HL-60 (cell line): ENCODE data around the gene SMIM12.

Experiments used
- DNase-seq, 2 experiments: peaks; one replicate each; pipeline ENCODE4 v3.0.0-alpha.2; 2010 to 2020; ENCODE audit warnings: low read depth in 1 of 2, low spot score in 1 of 2
- H3K27ac ChIP-seq: fragments of 250-450 bp; sonication (Bioruptor Pico); replicated peaks from 2 replicates; pipeline ENCODE4 v1.5.1; 2020; ENCODE audit warnings: mild to moderate bottlenecking, moderate library complexity
- H3K27me3 ChIP-seq: fragments of 250-450 bp; sonication (Bioruptor Pico); 2 replicates; pipeline ENCODE4 v1.5.1; 2021; ENCODE audit warnings: mild to moderate bottlenecking, moderate library complexity; ENCODE audit not compliant: insufficient read depth, poor library complexity, severe bottlenecking
- H3K4me3 ChIP-seq: replicated peaks from 2 replicates; pipeline ENCODE4 v1.5.1; 2011; ENCODE audit warnings: mild to moderate bottlenecking, control low read depth, low read length; ENCODE audit not compliant: insufficient read depth
- CTCF ChIP-seq: IDR thresholded peaks from one replicate; pipeline ENCODE4 v1.5.1; 2011; ENCODE audit warnings: low read length, control low read depth, inconsistent platforms; ENCODE audit not compliant: insufficient read depth
- GABPA ChIP-seq: IDR thresholded peaks from 2 replicates; pipeline ENCODE4 v1.6.1; 2012; ENCODE audit warnings: low read depth
- POLR2AphosphoS5 ChIP-seq: IDR thresholded peaks from 2 replicates; pipeline ENCODE4 v1.6.1; 2012; ENCODE audit warnings: low read depth
- REST ChIP-seq: IDR thresholded peaks from 2 replicates; pipeline ENCODE4 v1.6.1; 2012; ENCODE audit warnings: low read depth; ENCODE audit not compliant: insufficient replicate concordance
- SPI1 ChIP-seq: IDR thresholded peaks from 2 replicates; pipeline ENCODE4 v1.6.1; 2012; ENCODE audit warnings: low read depth, mild to moderate bottlenecking, borderline replicate concordance

SMIM12 gene

GRCh38 chr1:34899906-34900305 is 40.4 kb upstream of the SMIM12 start:
- H3K27me3 ChIP-seq, result peaks cover 4% of the 10 kb centered on the region
- no peak for TF ChIP-seq GABPA
- TF ChIP-seq CTCF, result no peak
- TF ChIP-seq SPI1, result no peak
- no peak for TF ChIP-seq POLR2AphosphoS5
- TF ChIP-seq REST, result no peak

GRCh38 chr1:34899471-34899870 is 39.9 kb upstream of the SMIM12 start:
- Histone ChIP-seq H3K27me3 (peaks cover 4% of the 10 kb centered on the region), H3K27ac (no peak overlapping the region)
- no peak for TF ChIP-seq POLR2AphosphoS5
- TF ChIP-seq SPI1, result no peak

More at GRCh38 chr1:34899906-34900305, 40.4 kb upstream of the SMIM12 start:
- no peak for DNase-seq
- no peak overlapping the region for H3K4me3 ChIP-seq
- H3K27ac ChIP-seq, result no peak overlapping the region

GRCh38 chr1:34898330-34898761 is 38.8 kb upstream of the SMIM12 start:
- TF ChIP-seq SPI1, result no peak
- TF ChIP-seq REST, result no peak
- TF ChIP-seq CTCF, result no peak
- TF ChIP-seq POLR2AphosphoS5, result no peak
- TF ChIP-seq GABPA, result no peak
- Histone ChIP-seq H3K27ac (no peak overlapping the region), H3K4me3 (no peak overlapping the region), H3K27me3 (peaks cover 4% of the 10 kb centered on the region)
- DNase-seq, result no peak

More at GRCh38 chr1:34899471-34899870, 39.9 kb upstream of the SMIM12 start:
- DNase-seq, result no peak
- no peak overlapping the region for H3K4me3 ChIP-seq

GRCh38 chr1:34896612-34897011 is 37.1 kb upstream of the SMIM12 start:
- H3K27ac ChIP-seq, result no peak overlapping the region
- H3K27me3 ChIP-seq, result peaks cover 2% of the 10 kb centered on the region

More at GRCh38 chr1:34896612-34897011, 37.1 kb upstream of the SMIM12 start:
- TF ChIP-seq CTCF (no peak), SPI1 (no peak), REST (no peak), GABPA (no peak), POLR2AphosphoS5 (no peak)
- no peak for DNase-seq
- H3K4me3 ChIP-seq, result no peak overlapping the region
